Activated T-helper 1 cell treated with anti-CD3 and anti-CD28 coated beads, Interleukin-12 subunit alpha, Interleukin-12 subunit beta, Interleukin-2, Interleukin-4 antibody, amounts not matched to agents 30 ng/mL and 10 ng/mL and 1 ng/mL, durations not matched to agents 14 hours and 24 hours and 36 hours (primary cell): ENCODE results near the gene LRP2. TPM values are rescaled to one million over a fixed set of nuclear protein-coding genes. Genes with fewer than 3 reads are reported as not detected.

ENCODE experiments used
- DNase-seq: peaks from one replicate; pipeline ENCODE4 v3.0.0; 2021; ENCODE audit warnings: low spot score
- H3K27ac Mint-ChIP-seq: one replicate; pipeline ENCODE4 v1.8.0; 2021; ENCODE audit warnings: mild to moderate bottlenecking, mixed read lengths
- H3K27me3 Mint-ChIP-seq: one replicate; pipeline ENCODE4 v1.8.0; 2022; ENCODE audit warnings: mild to moderate bottlenecking, moderate library complexity, mixed read lengths; ENCODE audit not compliant: insufficient read depth
- H3K36me3 Mint-ChIP-seq: one replicate; pipeline ENCODE4 v1.8.0; 2021; ENCODE audit warnings: low read depth, mixed read lengths
- H3K4me1 Mint-ChIP-seq: one replicate; pipeline ENCODE4 v1.8.0; 2021; ENCODE audit warnings: low read depth, mixed read lengths
- H3K4me3 Mint-ChIP-seq: one replicate; pipeline ENCODE4 v1.8.0; 2021; ENCODE audit warnings: mild to moderate bottlenecking, moderate library complexity, mixed read lengths
- H3K9me3 Mint-ChIP-seq: one replicate; pipeline ENCODE4 v1.8.0; 2021; ENCODE audit warnings: mixed read lengths
- intact Hi-C: fragments of 100-400 bp; cut with micrococcal nuclease; formaldehyde crosslinking; loops from one replicate; pipeline ENCODE4 v1.15.1; 2024
- total RNA-seq: library from RNA; stranded (reverse); gene quantifications from 2 replicates; pipeline ENCODE4 v1.2.3, GENCODE V29; 2022

The LRP2 gene
- total RNA-seq, 1 donor from 2014 or later = 0.05 TPM

- Mint-ChIP-seq H3K27me3 (peaks cover 10% of the 10 kb centered on the region), H3K4me3 (no peak overlapping the region), H3K36me3 (no peaks in the 10 kb centered on the region), H3K9me3 (no peaks in the 10 kb centered on the region), H3K4me1 (no peaks in the 10 kb centered on the region), H3K27ac (no peak overlapping the region)
- intact Hi-C loops = no loop called here
- DNase-seq = no peak
These were observed 172.0 kb downstream of the LRP2 start for GRCh38 chr2:169190197-169190775.

GRCh38 chr2:169189132-169189531 lies 173.2 kb downstream of the LRP2 start:
- DNase-seq = no peak
- Mint-ChIP-seq H3K9me3 (no peaks in the 10 kb centered on the region), H3K27ac (no peak overlapping the region), H3K4me3 (no peak overlapping the region), H3K4me1 (no peaks in the 10 kb centered on the region), H3K27me3 (peaks cover 7% of the 10 kb centered on the region), H3K36me3 (no peaks in the 10 kb centered on the region)
- intact Hi-C loops = no loop called here

GRCh38 chr2:169185711-169186110 lies 176.6 kb downstream of the LRP2 start:
- H3K4me3 Mint-ChIP-seq = no peak overlapping the region
- H3K36me3 Mint-ChIP-seq = no peaks in the 10 kb centered on the region
- no peak for DNase-seq
- H3K27ac Mint-ChIP-seq = no peak overlapping the region
- intact Hi-C loops = no loop called here
- H3K27me3 Mint-ChIP-seq = peaks cover 4% of the 10 kb centered on the region
- no peaks in the 10 kb centered on the region for H3K9me3 Mint-ChIP-seq
- H3K4me1 Mint-ChIP-seq = no peaks in the 10 kb centered on the region

- H3K4me3 Mint-ChIP-seq = no peak overlapping the region
- no peaks in the 10 kb centered on the region for H3K4me1 Mint-ChIP-seq
- intact Hi-C loops = no loop called here
- H3K27ac Mint-ChIP-seq = no peak overlapping the region
- no peak for DNase-seq
- H3K36me3 Mint-ChIP-seq = no peaks in the 10 kb centered on the region
- H3K27me3 Mint-ChIP-seq = peaks cover 4% of the 10 kb centered on the region
- no peaks in the 10 kb centered on the region for H3K9me3 Mint-ChIP-seq
These were observed 178.3 kb downstream of the LRP2 start for GRCh38 chr2:169184074-169184473.

GRCh38 chr2:169182573-169182972 lies 179.8 kb downstream of the LRP2 start:
- DNase-seq = no peak
- no peaks in the 10 kb centered on the region for H3K36me3 Mint-ChIP-seq
- H3K9me3 Mint-ChIP-seq = no peaks in the 10 kb centered on the region
- peaks cover 4% of the 10 kb centered on the region for H3K27me3 Mint-ChIP-seq
- H3K4me3 Mint-ChIP-seq = no peak overlapping the region
- no peak overlapping the region for H3K27ac Mint-ChIP-seq
- intact Hi-C loops = no loop called here
- no peaks in the 10 kb centered on the region for H3K4me1 Mint-ChIP-seq

- no peak overlapping the region for H3K27ac Mint-ChIP-seq
- H3K4me3 Mint-ChIP-seq = no peak overlapping the region
- intact Hi-C loops = no loop called here
- H3K4me1 Mint-ChIP-seq = no peaks in the 10 kb centered on the region
- H3K36me3 Mint-ChIP-seq = no peaks in the 10 kb centered on the region
- DNase-seq = no peak
- no peaks in the 10 kb centered on the region for H3K9me3 Mint-ChIP-seq
- peaks cover 5% of the 10 kb centered on the region for H3K27me3 Mint-ChIP-seq
These were observed 183.4 kb downstream of the LRP2 start for GRCh38 chr2:169178804-169179390.

- peaks cover 7% of the 10 kb centered on the region for H3K27me3 Mint-ChIP-seq
- no peaks in the 10 kb centered on the region for H3K36me3 Mint-ChIP-seq
- H3K4me3 Mint-ChIP-seq = no peak overlapping the region
- no peaks in the 10 kb centered on the region for H3K4me1 Mint-ChIP-seq
- H3K27ac Mint-ChIP-seq = no peak overlapping the region
- intact Hi-C loops = no loop called here
- no peaks in the 10 kb centered on the region for H3K9me3 Mint-ChIP-seq
- no peak for DNase-seq
These were observed 184.0 kb downstream of the LRP2 start for GRCh38 chr2:169178364-169178763.

GRCh38 chr2:169175112-169175511 lies 187.2 kb downstream of the LRP2 start:
- intact Hi-C loops = no loop called here
- no peak overlapping the region for H3K27ac Mint-ChIP-seq
- no peaks in the 10 kb centered on the region for H3K4me1 Mint-ChIP-seq
- no peaks in the 10 kb centered on the region for H3K9me3 Mint-ChIP-seq
- H3K27me3 Mint-ChIP-seq = peaks cover 7% of the 10 kb centered on the region
- H3K36me3 Mint-ChIP-seq = no peaks in the 10 kb centered on the region
- H3K4me3 Mint-ChIP-seq = no peak overlapping the region
- no peak for DNase-seq

- no peak overlapping the region for H3K27ac Mint-ChIP-seq
- no peak for DNase-seq
- H3K4me1 Mint-ChIP-seq = no peaks in the 10 kb centered on the region
- H3K9me3 Mint-ChIP-seq = no peaks in the 10 kb centered on the region
- H3K36me3 Mint-ChIP-seq = no peaks in the 10 kb centered on the region
- H3K27me3 Mint-ChIP-seq = peaks cover 7% of the 10 kb centered on the region
- intact Hi-C loops = no loop called here
- no peak overlapping the region for H3K4me3 Mint-ChIP-seq
These were observed 188.5 kb downstream of the LRP2 start for GRCh38 chr2:169173876-169174275.

GRCh38 chr2:169172914-169173313 lies 189.4 kb downstream of the LRP2 start:
- H3K27ac Mint-ChIP-seq = no peak overlapping the region
- no peaks in the 10 kb centered on the region for H3K9me3 Mint-ChIP-seq
- intact Hi-C loops = no loop called here
- H3K27me3 Mint-ChIP-seq = peaks cover 7% of the 10 kb centered on the region
- H3K36me3 Mint-ChIP-seq = no peaks in the 10 kb centered on the region
- no peaks in the 10 kb centered on the region for H3K4me1 Mint-ChIP-seq
- H3K4me3 Mint-ChIP-seq = no peak overlapping the region
- DNase-seq = no peak

GRCh38 chr2:169172151-169172735 lies 190.1 kb downstream of the LRP2 start:
- intact Hi-C loops = no loop called here
- H3K27ac Mint-ChIP-seq = no peak overlapping the region
- H3K36me3 Mint-ChIP-seq = no peaks in the 10 kb centered on the region
- H3K4me1 Mint-ChIP-seq = no peaks in the 10 kb centered on the region
- no peaks in the 10 kb centered on the region for H3K9me3 Mint-ChIP-seq
- peaks cover 8% of the 10 kb centered on the region for H3K27me3 Mint-ChIP-seq
- no peak overlapping the region for H3K4me3 Mint-ChIP-seq
- no peak for DNase-seq

GRCh38 chr2:169165791-169166190 lies 196.5 kb downstream of the LRP2 start:
- Mint-ChIP-seq H3K27me3 (peaks cover 17% of the 10 kb centered on the region), H3K4me3 (no peak overlapping the region), H3K9me3 (no peaks in the 10 kb centered on the region), H3K27ac (no peak overlapping the region), H3K36me3 (no peaks in the 10 kb centered on the region), H3K4me1 (no peaks in the 10 kb centered on the region)
- DNase-seq = no peak
- intact Hi-C loops = no loop called here

- Mint-ChIP-seq H3K27ac (no peak overlapping the region), H3K36me3 (no peaks in the 10 kb centered on the region), H3K27me3 (peaks cover 21% of the 10 kb centered on the region), H3K4me1 (no peaks in the 10 kb centered on the region), H3K4me3 (no peak overlapping the region), H3K9me3 (no peaks in the 10 kb centered on the region)
- no peak for DNase-seq
- intact Hi-C loops = no loop called here
These were observed 198.0 kb downstream of the LRP2 start for GRCh38 chr2:169164311-169164710.
